Measurements from ENCODE around the gene MED13L.

MED13L gene

DNA sequence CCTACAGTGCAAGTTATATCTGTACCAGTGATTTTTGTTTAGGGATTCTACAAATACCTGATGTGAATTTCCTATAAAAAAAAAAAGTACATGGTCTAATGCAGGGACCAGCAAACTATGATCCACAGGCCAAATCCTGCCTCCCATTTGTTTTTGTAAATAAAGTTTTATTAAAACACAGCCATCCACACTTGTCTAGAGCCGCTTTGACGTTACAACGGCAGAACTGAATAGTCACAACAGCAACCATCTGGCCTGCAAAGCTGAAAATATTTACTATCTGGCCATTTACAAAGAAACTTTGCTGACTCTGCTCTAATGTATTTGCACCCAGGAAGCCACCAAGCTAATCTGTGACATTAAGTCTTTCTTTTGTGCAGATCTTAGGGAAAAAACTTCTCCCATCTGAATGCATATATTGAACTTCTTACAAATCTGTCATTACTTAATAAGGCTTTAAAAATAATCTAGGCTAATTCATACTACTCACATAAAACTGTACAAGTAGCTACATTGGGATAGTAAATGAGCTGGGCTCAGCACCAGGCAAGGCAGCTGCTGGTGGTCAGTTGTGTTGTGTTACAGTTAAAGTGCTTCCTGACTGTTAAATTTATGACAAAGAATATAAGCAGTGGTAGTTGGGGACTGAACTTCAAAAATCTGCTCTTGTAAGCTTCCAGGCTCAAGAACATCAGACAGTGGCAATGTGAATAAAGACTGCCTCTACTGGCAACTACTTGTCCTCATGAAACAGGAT, 303.3 kb downstream of the MED13L start:
- DNase-seq (ENCODE audit: low spot score), result no peak

DNA sequence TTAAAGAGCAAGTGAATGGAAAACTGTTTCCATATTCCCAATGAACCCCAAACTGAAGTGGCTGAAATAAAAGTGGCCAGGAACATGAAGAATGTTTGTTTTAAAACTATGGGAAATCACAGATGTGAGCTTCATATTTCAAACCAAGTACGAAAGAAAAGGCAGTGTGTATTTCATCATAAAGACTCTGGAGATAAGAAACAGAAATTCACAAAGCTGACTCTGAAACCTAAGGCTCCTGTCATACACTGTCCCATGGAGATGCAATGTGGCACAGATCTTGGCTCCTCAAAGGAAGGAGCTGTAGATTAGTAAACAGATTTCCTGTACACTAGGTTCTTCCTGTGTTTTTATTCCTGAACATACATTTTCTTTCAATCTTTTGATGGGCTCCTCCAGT, 304.4 kb downstream of the MED13L start:
- DNase-seq (ENCODE audit: low spot score), result no peak

DNA sequence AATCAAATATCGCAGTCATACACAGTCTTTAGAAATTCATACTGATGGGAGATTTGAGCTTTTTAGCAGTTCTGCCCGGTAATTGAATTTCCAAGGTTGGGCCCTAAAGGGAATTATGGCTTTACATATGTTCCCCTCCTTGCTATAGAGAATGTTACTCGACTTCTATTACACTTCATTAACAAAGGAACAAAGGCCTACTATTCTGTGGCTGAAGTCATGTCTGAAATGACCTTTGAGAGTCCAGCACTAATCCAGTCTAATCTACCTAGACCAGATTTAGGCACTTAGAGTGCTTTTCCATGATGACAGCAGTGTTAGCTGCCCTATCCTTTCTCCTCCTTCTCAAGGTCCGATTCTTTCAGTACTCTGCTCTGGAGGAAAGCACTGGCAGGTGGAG, 305.3 kb downstream of the MED13L start:
- DNase-seq (ENCODE audit: low spot score), result no peak

DNA sequence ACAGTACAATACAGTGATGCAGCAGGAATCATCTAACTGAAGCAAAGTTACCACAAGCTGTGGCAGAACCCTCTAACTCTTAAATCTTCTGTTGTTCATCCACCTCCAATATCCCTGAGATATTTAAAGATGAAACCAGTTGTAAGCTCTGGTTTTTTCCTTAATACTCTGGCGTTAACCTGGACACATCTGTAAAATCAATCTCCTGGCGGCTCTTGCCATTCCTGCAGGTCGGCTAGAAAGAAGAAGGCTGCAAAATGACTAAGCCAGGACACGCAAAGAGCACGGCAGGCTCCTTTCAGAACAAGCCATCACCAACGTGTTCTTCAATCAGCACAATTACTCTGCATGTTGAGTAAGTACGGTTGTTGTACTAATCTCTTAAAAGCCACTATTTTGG, 309.3 kb downstream of the MED13L start:
- no peak for DNase-seq (ENCODE audit: low spot score)

DNA sequence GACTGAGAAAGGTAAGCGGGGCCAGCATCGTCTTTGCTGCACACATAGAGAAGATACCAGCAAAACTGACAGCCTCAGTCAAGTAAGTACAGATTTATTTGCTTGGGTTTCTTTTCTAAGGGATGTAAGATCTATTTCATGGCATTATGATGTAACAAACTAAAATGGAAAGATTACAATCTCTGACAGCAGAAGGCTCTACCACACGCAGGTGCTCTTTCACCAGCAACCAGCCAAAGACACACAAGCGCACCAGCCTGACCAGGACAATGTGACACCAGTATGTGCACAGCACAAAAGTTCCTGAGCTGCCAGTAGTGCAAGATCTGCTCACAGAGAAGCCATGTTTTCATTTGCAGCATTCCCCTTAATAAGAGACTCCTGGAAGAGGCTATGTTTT, 311.1 kb downstream of the MED13L start:
- no peak for DNase-seq (ENCODE audit: low spot score)

DNA sequence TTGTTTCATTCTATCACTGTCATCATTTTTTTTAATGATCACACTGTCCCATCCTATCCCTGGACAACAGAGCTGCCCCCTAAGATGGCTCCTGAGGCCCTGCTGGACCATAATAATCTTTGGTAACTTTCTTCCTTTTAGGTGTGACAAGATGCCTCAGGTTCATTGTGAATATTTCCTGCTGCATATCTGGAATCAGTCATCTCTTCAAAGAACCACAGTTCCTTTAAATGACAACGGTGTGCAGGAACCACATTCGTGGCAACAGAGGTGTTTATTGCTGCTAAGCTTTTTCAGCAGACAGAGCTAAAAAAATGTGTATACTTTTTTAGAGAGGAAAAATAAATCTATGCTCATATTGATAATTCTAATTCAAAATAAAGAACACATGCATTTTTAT, 312.9 kb downstream of the MED13L start:
- DNase-seq (ENCODE audit: low spot score), result no peak

DNA sequence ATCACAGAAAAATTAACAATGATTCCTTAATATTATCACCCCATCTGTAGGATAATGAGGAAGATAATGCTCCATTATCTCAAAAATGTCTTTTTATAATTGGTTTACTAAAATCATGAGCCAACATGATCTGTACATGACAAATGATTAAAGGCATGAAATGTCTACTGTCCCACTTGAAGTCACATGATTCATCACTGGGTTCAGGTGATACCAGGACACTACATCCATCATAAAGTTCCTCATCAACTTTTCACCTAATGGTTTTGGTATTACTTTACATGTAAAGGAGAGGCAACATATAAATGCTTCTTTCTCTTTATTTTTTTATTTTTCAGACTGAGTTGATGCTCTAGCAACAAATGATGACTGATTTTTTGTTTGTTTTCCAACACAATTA, 313.3 kb downstream of the MED13L start:
- no peak for DNase-seq (ENCODE audit: low spot score)

DNA sequence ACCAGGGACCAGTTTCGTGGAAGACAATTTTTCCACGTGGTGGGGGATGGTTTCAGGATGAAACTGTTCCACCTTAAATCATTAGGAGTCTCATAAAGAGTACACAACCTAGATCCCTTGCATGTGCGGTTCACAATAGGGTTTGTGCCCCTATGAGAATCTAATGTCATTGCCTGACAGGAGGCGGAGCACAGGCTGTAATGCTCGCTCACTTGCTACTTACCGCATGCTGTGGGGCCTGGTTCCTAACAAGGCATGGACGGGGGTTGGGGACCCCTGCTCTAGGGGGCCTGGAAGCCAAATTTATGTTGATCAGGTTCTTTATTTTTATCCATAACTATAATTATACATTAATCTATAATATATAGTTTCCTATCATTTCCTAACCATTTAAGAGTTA, 315.3 kb downstream of the MED13L start:
- no peak for DNase-seq (ENCODE audit: low spot score)

DNA sequence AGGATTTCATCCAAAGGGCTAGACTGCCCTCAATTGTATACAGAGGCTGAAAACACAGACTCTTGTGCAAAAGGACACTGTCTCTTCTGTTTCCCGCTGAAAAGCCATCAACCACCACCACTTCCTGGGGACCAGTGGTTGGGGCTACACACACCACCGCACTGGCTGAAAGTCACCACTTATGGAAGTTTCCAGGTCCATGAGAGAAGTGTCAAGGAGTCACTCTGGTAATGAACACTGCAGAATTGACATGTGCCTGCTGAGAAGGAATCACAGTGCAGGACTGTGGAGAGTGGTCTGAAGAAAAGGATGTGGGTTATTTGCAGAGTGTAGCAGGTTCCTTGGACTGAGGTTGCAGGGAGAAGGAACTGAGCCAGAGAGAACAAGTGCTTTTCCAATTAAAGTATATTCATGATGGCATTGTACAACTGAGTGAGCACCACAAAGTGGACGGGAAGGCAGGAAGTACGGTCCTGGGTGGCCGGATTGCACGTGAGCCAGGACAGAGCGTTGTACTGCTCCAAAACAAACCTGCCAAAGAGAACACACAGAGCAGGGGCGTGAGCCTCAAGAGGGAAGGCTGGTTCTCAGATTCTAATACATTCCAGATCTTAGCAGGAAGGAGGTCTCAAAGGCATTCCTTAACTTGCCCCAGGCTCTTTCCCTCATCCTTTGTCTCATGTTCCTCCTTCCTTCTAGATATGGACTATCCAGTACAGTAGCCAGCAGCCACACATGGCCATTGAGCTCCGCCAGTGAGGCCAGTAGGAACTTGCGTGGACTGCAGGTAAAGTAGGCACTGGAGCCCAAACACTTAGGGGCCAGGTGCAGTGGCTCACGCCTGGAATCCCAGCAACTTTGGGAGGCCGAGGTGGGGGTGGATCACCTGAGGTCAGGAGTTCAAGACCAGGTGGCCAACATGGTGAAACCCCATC, 316.4 kb downstream of the MED13L start:
- no peak for DNase-seq (ENCODE audit: low spot score)

DNA sequence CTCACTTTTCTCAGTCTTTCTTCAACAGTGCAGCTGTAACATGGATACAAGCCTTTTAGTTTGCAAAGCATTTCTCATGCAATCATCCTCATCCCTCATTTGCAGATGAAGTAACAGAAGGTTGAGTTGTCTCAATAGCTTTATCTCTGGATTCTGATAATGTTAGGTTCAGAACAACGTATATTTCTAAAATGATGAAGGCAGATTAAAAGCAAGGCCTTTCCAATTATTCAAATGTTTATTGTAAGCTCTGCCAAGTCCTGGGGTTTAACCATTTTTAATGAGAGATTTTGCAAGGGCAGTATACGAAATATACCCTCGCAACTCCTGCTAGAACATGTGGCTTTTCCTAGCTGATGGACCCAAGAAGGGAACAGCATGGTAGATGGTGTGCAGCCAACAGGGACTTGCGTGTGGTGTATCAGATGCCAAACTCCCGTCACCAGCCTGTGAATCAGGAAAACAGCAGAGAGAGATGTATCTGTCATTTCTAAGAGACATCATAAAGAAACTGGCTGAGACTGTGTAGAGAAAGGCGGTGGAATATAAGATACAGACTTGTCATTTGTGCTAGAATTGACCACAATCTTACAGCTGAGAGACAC, 319.7 kb downstream of the MED13L start:
- DNase-seq (ENCODE audit: low spot score), result no peak

DNA sequence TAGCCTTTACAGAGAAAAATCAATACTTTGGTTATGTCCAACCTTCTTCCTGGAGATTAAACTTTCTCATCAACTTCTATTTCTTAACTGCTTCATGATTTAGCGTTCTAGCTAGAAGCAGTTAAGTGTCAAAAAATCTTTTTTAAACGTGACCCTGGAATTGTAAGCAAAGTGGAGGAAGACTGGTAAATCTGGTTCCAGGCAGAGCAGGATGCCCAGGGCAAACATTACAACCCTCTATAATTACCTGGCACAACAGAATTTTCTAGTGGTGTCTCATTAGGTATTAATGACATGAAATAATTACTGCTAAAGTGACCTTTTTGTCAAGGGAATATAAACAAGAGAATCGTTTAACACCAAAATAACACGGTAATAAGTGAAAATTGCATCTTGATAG, 320.8 kb downstream of the MED13L start:
- no peak for DNase-seq (ENCODE audit: low spot score)

DNA sequence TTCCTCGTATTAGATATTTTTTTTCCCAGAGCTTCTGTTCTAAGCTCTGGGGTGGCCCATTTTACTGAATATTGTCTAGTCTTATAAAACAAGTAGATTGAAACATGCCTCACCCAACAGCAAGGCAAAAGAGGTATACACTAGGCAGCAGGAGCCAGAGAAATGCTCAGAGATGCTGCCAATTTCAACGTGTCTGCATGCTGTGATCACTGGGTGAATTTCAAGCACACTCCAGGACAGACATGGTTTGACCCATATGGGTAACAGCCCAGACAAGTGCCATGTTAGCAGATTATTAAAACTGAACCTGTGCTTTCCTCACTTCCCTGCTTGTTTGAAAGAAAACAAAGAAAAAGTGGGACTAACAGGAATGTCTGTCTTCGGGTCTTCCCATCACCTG, 321.3 kb downstream of the MED13L start:
- no peak for DNase-seq (ENCODE audit: low spot score)

DNA sequence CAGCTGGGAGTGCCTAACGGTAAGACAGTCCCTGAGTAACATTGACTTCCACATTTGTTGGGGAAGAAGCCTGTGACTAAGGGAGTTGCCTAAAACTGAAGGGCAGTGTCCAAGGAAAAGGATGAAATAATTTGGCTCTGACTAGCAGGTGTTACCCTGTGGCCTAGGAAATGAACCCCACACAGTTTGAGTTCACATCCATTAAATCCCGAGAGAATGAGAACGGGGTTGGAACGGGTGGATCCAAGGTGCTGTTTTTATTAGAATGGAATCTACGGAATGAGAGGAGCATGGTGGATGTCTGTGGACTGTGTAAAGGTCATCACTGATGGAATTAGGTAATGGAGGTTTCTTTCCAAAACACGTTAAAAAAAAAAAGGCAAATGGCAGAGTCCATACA, 324.0 kb downstream of the MED13L start:
- no peak for DNase-seq (ENCODE audit: low spot score)

DNA sequence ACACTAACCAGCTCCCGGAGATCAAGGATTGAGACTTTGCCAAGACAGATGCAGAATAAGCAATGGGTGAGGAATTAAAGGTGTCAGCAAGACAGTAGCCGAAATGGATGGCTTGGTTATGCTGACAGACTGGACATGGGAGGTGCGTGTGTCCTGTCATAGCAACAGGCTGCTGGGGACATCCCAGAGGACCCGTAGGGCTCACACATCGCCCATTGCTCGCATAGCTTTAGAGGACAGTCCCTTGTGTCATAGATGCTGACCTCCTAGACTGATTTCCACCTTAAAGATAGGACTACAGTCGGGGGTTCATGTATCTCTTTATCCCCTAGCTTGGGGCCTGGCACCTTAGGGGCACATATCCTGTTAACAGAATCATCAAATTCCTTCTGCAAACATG, 324.5 kb downstream of the MED13L start:
- DNase-seq (ENCODE audit: low spot score), result no peak

DNA sequence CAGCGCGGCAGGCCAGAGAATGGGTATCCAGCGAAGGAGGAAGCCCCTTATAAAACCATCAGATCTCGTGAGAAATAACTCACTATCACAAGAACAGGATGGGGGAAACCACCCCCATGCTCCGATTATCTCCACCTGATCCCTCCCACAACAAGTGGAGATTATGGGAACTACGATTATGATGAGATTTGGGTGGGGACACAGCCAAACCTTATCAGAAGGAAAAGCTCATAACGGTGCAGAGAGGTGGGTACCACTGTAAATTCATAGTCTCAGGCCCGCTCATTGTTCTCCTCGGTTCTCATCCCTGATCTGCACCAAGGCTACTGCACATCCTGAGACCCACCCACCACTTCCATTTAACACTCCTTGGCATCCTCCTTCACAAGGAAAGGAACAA, 326.5 kb downstream of the MED13L start:
- DNase-seq (ENCODE audit: low spot score), result no peak

DNA sequence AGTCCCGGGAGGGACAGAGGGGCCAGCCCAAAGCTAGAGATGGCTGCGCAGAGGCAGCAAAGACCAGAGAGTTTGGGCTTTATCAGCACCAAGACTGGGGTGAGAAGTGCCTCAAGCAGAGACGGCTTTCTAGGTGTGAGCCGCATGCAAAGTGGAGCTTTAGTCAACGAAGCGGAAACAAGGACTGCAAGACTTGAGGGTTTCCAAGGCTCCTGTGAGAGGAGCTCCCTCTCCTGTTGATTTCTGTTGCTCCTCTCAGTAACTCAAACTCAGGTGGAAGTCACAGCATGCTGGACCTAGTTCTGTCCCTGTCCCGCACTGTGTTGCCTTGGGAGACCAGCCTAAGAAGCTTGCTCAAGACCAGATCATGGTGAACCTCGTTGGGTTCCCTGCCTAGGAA, 327.8 kb downstream of the MED13L start:
- no peak for DNase-seq (ENCODE audit: low spot score)

DNA sequence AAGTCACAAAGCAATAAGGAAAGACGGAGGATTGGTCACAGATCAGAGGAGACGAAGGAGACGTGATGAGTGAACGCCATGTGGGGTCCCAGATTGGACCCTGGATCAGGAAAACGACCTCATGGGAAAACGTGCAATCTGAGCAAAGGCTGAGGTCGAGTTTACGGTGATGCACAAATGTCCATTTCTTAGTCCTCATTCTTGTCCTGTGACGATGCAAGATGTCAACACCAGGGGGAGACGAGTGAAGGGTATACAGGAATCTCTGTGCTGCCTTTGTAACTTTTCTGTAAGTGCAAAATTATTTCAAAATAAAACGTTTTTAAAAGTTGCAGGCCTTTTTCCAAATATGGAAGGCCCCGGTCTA, 329.8 kb downstream of the MED13L start:
- no peak for DNase-seq (ENCODE audit: low spot score)

DNA sequence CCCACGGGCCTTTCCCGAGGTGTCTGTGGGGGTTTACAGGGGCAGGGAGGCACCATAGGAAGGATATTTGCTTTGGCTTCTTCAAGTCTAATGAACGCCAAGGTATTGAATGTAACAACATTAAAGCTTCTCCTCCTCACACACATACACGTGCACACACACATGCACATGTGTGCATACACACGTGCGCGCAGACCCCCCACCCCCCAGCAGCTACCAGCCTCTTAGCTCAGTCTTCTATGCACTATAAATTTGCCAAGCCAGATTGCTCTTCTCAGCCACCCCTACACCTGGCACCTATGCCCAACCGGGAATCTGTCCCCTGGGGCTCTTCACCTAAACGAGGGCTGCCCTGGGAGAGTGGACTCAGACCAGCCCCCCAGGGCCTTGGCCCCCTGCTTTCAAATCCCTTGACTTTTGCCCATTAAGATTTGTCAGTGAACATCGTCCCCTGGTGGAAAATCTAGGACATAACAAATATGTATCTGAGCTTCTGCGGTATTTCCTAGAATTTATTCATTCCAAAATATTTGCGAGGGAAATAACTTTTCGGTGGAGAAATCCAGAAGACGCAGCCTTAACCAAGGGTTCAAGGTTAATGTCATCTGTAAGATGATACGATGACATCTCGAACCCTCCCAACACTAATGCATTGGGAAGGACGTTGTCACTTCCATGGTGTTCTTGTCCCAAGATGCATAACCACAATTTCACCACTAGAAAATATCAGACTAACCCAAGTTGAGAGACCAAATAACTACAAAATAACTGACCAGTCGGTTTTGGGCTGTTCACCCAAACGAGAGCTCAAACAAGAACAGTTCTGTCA, 330.4 kb downstream of the MED13L start:
- DNase-seq (ENCODE audit: low spot score), result no peak

DNA sequence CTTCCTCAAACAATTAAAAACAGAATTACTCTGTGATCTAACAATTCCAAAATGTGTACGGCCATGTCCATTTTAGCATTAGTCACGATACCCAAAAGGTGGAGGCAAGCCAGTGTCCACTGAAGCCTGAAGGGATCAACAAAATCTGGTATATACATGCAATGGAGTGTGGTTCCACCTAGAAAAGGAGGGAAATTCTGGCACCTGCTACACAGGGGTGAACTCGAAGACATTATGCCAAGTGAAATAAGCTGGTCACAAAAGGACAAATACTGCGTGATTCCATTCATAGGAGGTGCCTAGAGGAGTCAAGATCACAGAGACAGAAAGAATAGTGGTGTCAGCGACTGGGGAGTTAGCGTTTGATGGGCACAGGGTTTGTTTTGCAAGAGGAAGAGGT, 331.4 kb downstream of the MED13L start:
- no peak for DNase-seq (ENCODE audit: low spot score)

DNA sequence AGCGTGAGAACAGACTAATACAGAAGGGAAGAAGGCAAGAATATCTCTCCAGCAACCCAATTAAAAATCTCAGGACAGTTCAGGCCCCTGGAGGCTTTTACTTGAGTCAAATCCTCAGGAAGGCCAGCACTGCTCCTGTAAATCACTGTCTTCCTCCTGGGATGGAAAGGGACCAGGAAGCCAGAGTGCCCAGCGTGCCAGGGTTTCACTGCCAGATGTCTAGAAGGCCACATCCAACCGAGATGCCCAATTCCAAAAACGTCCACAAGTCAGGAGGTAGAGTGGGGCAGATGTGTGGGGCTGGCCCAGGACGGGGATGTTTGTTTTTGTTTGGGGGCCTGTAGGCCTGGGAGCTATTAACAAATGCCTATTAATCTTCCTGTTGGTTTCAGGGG, 332.0 kb downstream of the MED13L start:
- DNase-seq (ENCODE audit: low spot score), result no peak

DNA sequence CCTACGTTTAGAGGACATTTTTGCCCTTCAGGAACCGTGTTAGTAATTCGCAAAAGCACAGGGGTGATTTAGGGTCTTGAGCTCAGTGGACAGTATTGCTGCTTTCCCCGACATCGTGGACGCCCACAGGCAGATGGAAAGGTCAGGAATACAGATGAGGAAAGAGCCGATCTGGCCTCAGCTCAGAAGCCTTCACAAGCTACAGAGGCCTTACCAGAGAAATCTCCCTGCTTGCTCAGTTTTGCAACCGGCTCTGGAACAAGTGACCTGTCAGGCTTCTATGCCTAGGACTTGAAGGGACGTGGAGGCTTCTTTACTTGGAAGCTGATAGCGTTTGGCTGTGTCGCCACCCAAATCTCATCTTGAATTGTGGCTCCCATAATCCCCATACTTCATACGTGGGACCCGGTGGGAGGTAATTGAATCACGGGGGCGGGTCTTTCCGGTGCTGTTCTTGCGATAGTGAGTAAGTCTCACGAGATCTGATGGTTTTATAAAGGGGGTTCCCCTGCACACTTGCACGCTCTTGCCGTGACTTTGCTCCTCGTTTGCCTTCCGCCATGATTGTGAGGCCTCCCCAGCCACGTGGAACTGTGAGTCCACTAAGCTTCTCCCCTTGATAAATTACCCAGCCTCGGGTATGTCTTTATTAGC, 332.5 kb downstream of the MED13L start:
- no peak for DNase-seq (ENCODE audit: low spot score)

DNA sequence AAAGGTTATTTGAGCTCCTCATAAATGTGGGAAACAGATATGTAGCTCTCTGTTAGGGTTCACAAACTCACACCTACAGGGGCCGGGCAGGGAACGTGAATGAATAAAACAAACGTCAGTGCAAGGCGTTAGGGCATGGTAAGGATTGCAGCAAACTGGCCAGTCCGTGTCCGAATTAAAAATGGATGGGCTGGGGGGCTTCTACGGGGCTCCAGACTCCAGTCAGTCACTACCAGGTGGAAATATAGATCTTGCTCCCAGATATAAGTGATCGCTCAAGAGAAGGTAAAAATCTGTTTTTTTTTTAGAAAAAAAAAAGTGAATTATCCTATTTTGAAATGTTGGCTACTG, 333.1 kb downstream of the MED13L start:
- DNase-seq (ENCODE audit: low spot score), result no peak

All from HuH-7.5 (cell line).